Mesenchymal stem cell (in vitro differentiated cells and primary cell): ENCODE data around the gene CCDC144A.
"Not testable (repeated sequence)": the region's sequence is repeated elsewhere in the genome, so short reads cannot be mapped to it uniquely, and the experiment has no call there.

ENCODE experiments used
- DNase-seq: peaks from one replicate; pipeline ENCODE4 v3.0.0-alpha.2; 2013
- H2AFZ ChIP-seq: one replicate; pipeline ENCODE4 v1.6.1; 2013; ENCODE audit warnings: low read depth, mild to moderate bottlenecking, control low read depth, inconsistent platforms, low read length, moderate library complexity
- H2AK5ac ChIP-seq: 2 replicates; pipeline ENCODE4 v1.6.1; 2013; ENCODE audit warnings: low read length, moderate library complexity, mild to moderate bottlenecking, inconsistent platforms; ENCODE audit not compliant: severe bottlenecking
- H2BK120ac ChIP-seq: one replicate; pipeline ENCODE4 v1.6.1; 2013; ENCODE audit warnings: low read depth, mild to moderate bottlenecking, inconsistent platforms, low read length, moderate library complexity
- H2BK12ac ChIP-seq, 2 experiments: one replicate each; pipeline ENCODE4 v1.6.1; 2013; ENCODE audit warnings: inconsistent platforms in 2 of 2, low read length in 2 of 2, mild to moderate bottlenecking in 2 of 2, moderate library complexity in 2 of 2, control low read depth in 1 of 2
- H2BK15ac ChIP-seq: one replicate; pipeline ENCODE4 v1.6.1; 2013; ENCODE audit warnings: mild to moderate bottlenecking, low read depth, inconsistent platforms; ENCODE audit not compliant: poor library complexity, severe bottlenecking
- H2BK5ac ChIP-seq: 2 replicates; pipeline ENCODE4 v1.6.1; 2013; ENCODE audit warnings: low read depth, mild to moderate bottlenecking, low read length, control low read depth, inconsistent platforms; ENCODE audit not compliant: poor library complexity, severe bottlenecking
- H3K14ac ChIP-seq, 2 experiments: one replicate each; pipeline ENCODE4 v1.6.1; 2013; ENCODE audit warnings: inconsistent platforms in 2 of 2, low read length in 2 of 2, control low read depth in 1 of 2, mild to moderate bottlenecking in 1 of 2, moderate library complexity in 1 of 2
- H3K18ac ChIP-seq, 2 experiments: one replicate each; pipeline ENCODE4 v1.6.1; 2013; ENCODE audit warnings: inconsistent platforms in 2 of 2, low read length in 2 of 2, control low read depth in 1 of 2, low read depth in 1 of 2, mild to moderate bottlenecking in 1 of 2
- H3K23ac ChIP-seq, 2 experiments: one replicate each; pipeline ENCODE4 v1.6.1; 2013; ENCODE audit warnings: inconsistent platforms in 2 of 2, low read length in 2 of 2, mild to moderate bottlenecking in 2 of 2, moderate library complexity in 2 of 2, control low read depth in 1 of 2
- H3K27ac ChIP-seq: 2 replicates; pipeline ENCODE4 v1.5.1; 2013; ENCODE audit warnings: mild to moderate bottlenecking, moderate library complexity, low read length, control low read depth, inconsistent platforms; ENCODE audit not compliant: poor library complexity, severe bottlenecking
- H3K27me3 ChIP-seq, 2 experiments: 2 replicates each; pipeline versions ENCODE4 v1.6.1 to v1.7.0; 2013; ENCODE audit warnings: low read length in 2 of 2, mild to moderate bottlenecking in 2 of 2, moderate library complexity in 2 of 2, control low read depth in 1 of 2, inconsistent platforms in 1 of 2; ENCODE audit not compliant: control insufficient read depth in 1 of 2, insufficient read depth in 1 of 2
- H3K36me3 ChIP-seq, 2 experiments: 2 replicates each; pipeline versions ENCODE4 v1.6.1 to v1.7.0; 2013; ENCODE audit warnings: low read length in 2 of 2, control low read depth in 1 of 2, inconsistent platforms in 1 of 2, low read depth in 1 of 2, mild to moderate bottlenecking in 1 of 2; ENCODE audit not compliant: insufficient read depth in 2 of 2, control insufficient read depth in 1 of 2
- H3K4ac ChIP-seq, 2 experiments: one replicate each; pipeline ENCODE4 v1.6.1; 2013; ENCODE audit warnings: inconsistent platforms in 2 of 2, low read length in 2 of 2, mild to moderate bottlenecking in 2 of 2, moderate library complexity in 2 of 2, control low read depth in 1 of 2, low read depth in 1 of 2
- H3K4me1 ChIP-seq: 2 replicates; pipeline ENCODE4 v1.6.1; 2013; ENCODE audit warnings: low read depth, low read length, control low read depth; ENCODE audit not compliant: control insufficient read depth, insufficient read depth
- H3K4me2 ChIP-seq: 2 replicates; pipeline ENCODE4 v1.6.1; 2013; ENCODE audit warnings: low read length, mild to moderate bottlenecking, inconsistent platforms; ENCODE audit not compliant: poor library complexity, severe bottlenecking
- H3K4me3 ChIP-seq, 2 experiments: 2 replicates each; pipeline versions ENCODE4 v1.5.1 to v1.7.0; 2013; ENCODE audit warnings: low read length in 2 of 2, mild to moderate bottlenecking in 2 of 2, control low read depth in 1 of 2, low read depth in 1 of 2; ENCODE audit not compliant: insufficient read depth in 1 of 2
- H3K79me1 ChIP-seq: replicated peaks from 2 replicates; pipeline ENCODE4 v1.6.1; 2013; ENCODE audit warnings: mild to moderate bottlenecking, control low read depth, low read length, inconsistent platforms; ENCODE audit not compliant: poor library complexity, severe bottlenecking
- H3K9ac ChIP-seq: 2 replicates; pipeline ENCODE4 v1.7.0; 2013; ENCODE audit warnings: mild to moderate bottlenecking, low read length, moderate library complexity
- H3K9me3 ChIP-seq: 2 replicates; pipeline ENCODE4 v1.7.0; 2013; ENCODE audit warnings: mild to moderate bottlenecking, low read length; ENCODE audit not compliant: control insufficient read depth
- H4K8ac ChIP-seq: one replicate; pipeline ENCODE4 v1.6.1; 2013; ENCODE audit warnings: inconsistent platforms, mild to moderate bottlenecking, low read length, moderate library complexity
- H4K91ac ChIP-seq: one replicate; pipeline ENCODE4 v1.6.1; 2013; ENCODE audit warnings: mild to moderate bottlenecking, low read length, inconsistent platforms
- WGBS: methylation state at CpG from one replicate; pipeline ENCODE4 v1.1.7; 2013; ENCODE audit warnings: mixed read lengths; 5-methylcytosine and 5-hydroxymethylcytosine counted together

CCDC144A gene

GRCh38 chr17:16790313-16790871, 100.4 kb downstream of the CCDC144A start:
- H3K9ac ChIP-seq, H3K4me3 ChIP-seq, H4K91ac ChIP-seq, H2BK120ac ChIP-seq, H2AFZ ChIP-seq, H3K4me1 ChIP-seq, H3K14ac ChIP-seq, H3K9me3 ChIP-seq, H3K79me1 ChIP-seq, H3K36me3 ChIP-seq, H4K8ac ChIP-seq, DNase-seq, H2BK15ac ChIP-seq, H2AK5ac ChIP-seq, H3K4ac ChIP-seq, H3K4me2 ChIP-seq, H2BK5ac ChIP-seq, H3K27ac ChIP-seq, H3K27me3 ChIP-seq, H3K23ac ChIP-seq, H2BK12ac ChIP-seq, H3K18ac ChIP-seq: not testable (repeated sequence)
- WGBS: 80% methylated on average over 4 of the region's 9 CpGs

- not testable (repeated sequence) for DNase-seq, H2BK5ac ChIP-seq, H3K36me3 ChIP-seq, H4K8ac ChIP-seq, H3K27me3 ChIP-seq, H2BK15ac ChIP-seq, H3K9ac ChIP-seq, H2BK120ac ChIP-seq, H3K9me3 ChIP-seq, H3K4me3 ChIP-seq, H2AK5ac ChIP-seq, H2AFZ ChIP-seq, H3K4me1 ChIP-seq, H3K79me1 ChIP-seq, H3K27ac ChIP-seq, H3K18ac ChIP-seq, H4K91ac ChIP-seq, H3K4ac ChIP-seq, H3K14ac ChIP-seq, H2BK12ac ChIP-seq, H3K23ac ChIP-seq, H3K4me2 ChIP-seq
- WGBS: no CpG with 5 or more reads among the region's 5 CpGs
Observed at GRCh38 chr17:16794215-16794614, 104.2 kb downstream of the CCDC144A start.

GRCh38 chr17:16795894-16796293, 105.9 kb downstream of the CCDC144A start:
- not testable (repeated sequence) for H3K4ac ChIP-seq, H2BK120ac ChIP-seq, H3K27ac ChIP-seq, H3K4me3 ChIP-seq, H2AFZ ChIP-seq, H4K8ac ChIP-seq, H3K18ac ChIP-seq, H3K79me1 ChIP-seq, H2AK5ac ChIP-seq, DNase-seq, H4K91ac ChIP-seq, H3K9ac ChIP-seq, H3K27me3 ChIP-seq, H3K36me3 ChIP-seq, H2BK12ac ChIP-seq, H2BK5ac ChIP-seq, H3K23ac ChIP-seq, H3K4me2 ChIP-seq, H3K9me3 ChIP-seq, H2BK15ac ChIP-seq, H3K14ac ChIP-seq, H3K4me1 ChIP-seq
- 100% methylated on average over 2 of the region's 7 CpGs for WGBS

GRCh38 chr17:16804851-16805250, 114.8 kb downstream of the CCDC144A start:
- H2BK120ac ChIP-seq, H3K14ac ChIP-seq, H3K36me3 ChIP-seq, H3K4me1 ChIP-seq, H2BK12ac ChIP-seq, H3K4ac ChIP-seq, H2BK15ac ChIP-seq, H3K23ac ChIP-seq, H3K9ac ChIP-seq, H3K27ac ChIP-seq, H3K79me1 ChIP-seq, H4K8ac ChIP-seq, H2AK5ac ChIP-seq, H2AFZ ChIP-seq, H3K4me2 ChIP-seq, H3K18ac ChIP-seq, H2BK5ac ChIP-seq, H3K9me3 ChIP-seq, H3K27me3 ChIP-seq, H3K4me3 ChIP-seq, DNase-seq, H4K91ac ChIP-seq: not testable (repeated sequence)
- WGBS: 54% methylated on average over 3 of the region's 5 CpGs
